Vagina (tissue), 2 donors: Measurements from ENCODE around the gene RPS6KA2.

Experiments
- CTCF ChIP-seq, 3 experiments: fragments of 450-650 bp in 2 of 3; fragments of 200-600 bp in 1 of 3; sonication (generic) in 1 of 3; IDR thresholded peaks; one replicate each; pipeline ENCODE4 v1.5.1; 2017 to 2019; ENCODE audit warnings: antibody characterized with exemption in 3 of 3, mild to moderate bottlenecking in 2 of 3, moderate library complexity in 2 of 3
- POLR2A ChIP-seq, 2 donors: fragments of 450-650 bp; IDR thresholded peaks; one replicate each; pipeline ENCODE4 v1.6.1; 2017; ENCODE audit warnings: antibody characterized with exemption in 2 of 2, mild to moderate bottlenecking in 2 of 2, moderate library complexity in 2 of 2
- POLR2AphosphoS5 ChIP-seq, 2 donors: sonication (generic); formaldehyde crosslinking; IDR thresholded peaks; one replicate each; pipeline ENCODE4 v1.9.0; 2017; ENCODE audit warnings: antibody characterized with exemption in 2 of 2, mild to moderate bottlenecking in 2 of 2, low read depth in 1 of 2; ENCODE audit not compliant: insufficient read depth in 1 of 2

DNA sequence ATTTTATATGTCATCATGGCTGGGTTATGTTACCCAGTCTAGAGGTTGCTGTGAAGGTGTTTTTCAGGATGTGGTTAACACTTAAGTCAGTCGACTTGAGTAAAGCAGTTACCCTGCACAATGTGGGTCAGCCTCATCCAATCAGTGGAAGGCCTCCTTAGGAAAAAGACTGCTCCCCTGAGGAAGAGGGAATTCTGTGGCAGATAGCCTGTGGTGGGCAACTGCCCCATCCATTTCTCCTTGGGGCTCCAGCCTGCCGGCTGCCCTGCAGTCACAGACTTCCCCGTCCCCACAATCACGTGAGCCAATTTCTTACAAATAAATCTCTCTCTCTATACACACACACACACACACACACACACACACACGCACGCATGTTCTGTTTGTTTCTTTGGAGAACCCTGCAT lies 209.8 kb downstream of the RPS6KA2 start:
- no peak for TF ChIP-seq POLR2AphosphoS5 (IDR thresholded peaks at IDR 0.05; ENCODE audit: insufficient read depth in 1 of 2, low read depth in 1 of 2)
- no peak for TF ChIP-seq CTCF (IDR thresholded peaks at IDR 0.05)
- no peak for TF ChIP-seq POLR2A (IDR thresholded peaks at IDR 0.05)
